SU-DHL-6 (cell line): ENCODE measurements around the gene NUMB.
"Not testable (repeated sequence)": the region's sequence is repeated elsewhere in the genome, so short reads cannot be mapped to it uniquely, and the experiment has no call there.

Experiments
- H2AFZ ChIP-seq: fragments of 200-600 bp; sonication (generic); 2 replicates; pipeline ENCODE4 v1.6.1; 2014; ENCODE audit warnings: low read depth, mild to moderate bottlenecking, moderate library complexity, mixed read lengths, antibody characterized with exemption, low read length; ENCODE audit not compliant: severe bottlenecking
- H3F3A ChIP-seq: fragments of 200-600 bp; shearing (Covaris generic); 2 replicates; pipeline ENCODE4 v1.6.0; 2016; ENCODE audit warnings: antibody characterized with exemption, mild to moderate bottlenecking; ENCODE audit not compliant: insufficient read depth
- H3K27ac ChIP-seq: fragments of 200-600 bp; sonication (generic); 2 replicates; pipeline ENCODE4 v1.5.1; 2016; ENCODE audit warnings: low read depth, mild to moderate bottlenecking, low read length, moderate library complexity, mixed read lengths
- H3K27me3 ChIP-seq: fragments of 200-600 bp; sonication (generic), shearing (Covaris generic); 2 replicates; pipeline ENCODE4 v1.6.0; 2014; ENCODE audit warnings: mild to moderate bottlenecking, low read length
- H3K36me3 ChIP-seq: fragments of 200-600 bp; sonication (generic); 2 replicates; pipeline ENCODE4 v1.6.1; 2014; ENCODE audit warnings: mild to moderate bottlenecking, low read length, mixed read lengths
- H3K4me2 ChIP-seq: fragments of 300-600, 200-600 bp; shearing (Covaris generic), sonication (generic); 2 replicates; pipeline ENCODE4 v1.6.0; 2014; ENCODE audit warnings: low read length, low read depth, mild to moderate bottlenecking; ENCODE audit not compliant: poor library complexity, severe bottlenecking
- H3K4me3 ChIP-seq: fragments of 200-600 bp; sonication (generic); 2 replicates; pipeline ENCODE4 v1.5.1; 2014; ENCODE audit warnings: antibody characterized with exemption, low read length, mild to moderate bottlenecking, mixed read lengths; ENCODE audit not compliant: insufficient read depth, poor library complexity, severe bottlenecking
- H3K79me2 ChIP-seq: fragments of 200-600 bp; sonication (generic); 2 replicates; pipeline ENCODE4 v1.6.1; 2014; ENCODE audit warnings: mild to moderate bottlenecking, low read length, moderate library complexity; ENCODE audit not compliant: insufficient read depth
- H3K9ac ChIP-seq: fragments of 200-600 bp; sonication (generic); 2 replicates; pipeline ENCODE4 v1.7.0; 2014; ENCODE audit warnings: mild to moderate bottlenecking, low read length
- H3K9me2 ChIP-seq: fragments of 200-600 bp; sonication (generic); replicated peaks from 2 replicates; pipeline ENCODE4 v1.6.1; 2014; ENCODE audit warnings: low read length; ENCODE audit not compliant: insufficient read depth
- H3K9me3 ChIP-seq: fragments of 200-600 bp; sonication (generic); 2 replicates; pipeline ENCODE4 v1.6.1; 2014; ENCODE audit warnings: low read length, mixed read lengths; ENCODE audit not compliant: insufficient read depth
- H4K20me1 ChIP-seq: fragments of 200-600 bp; sonication (generic); 2 replicates; pipeline ENCODE4 v1.6.1; 2014; ENCODE audit warnings: low read depth, mild to moderate bottlenecking, antibody characterized with exemption, low read length, moderate library complexity, mixed read lengths
- CTCF ChIP-seq: fragments of 200-600 bp; sonication (generic); IDR thresholded peaks from one replicate; pipeline ENCODE4 v1.5.1; 2017; ENCODE audit warnings: antibody characterized with exemption, mild to moderate bottlenecking, low read length, moderate library complexity; ENCODE audit not compliant: insufficient read depth, poor library complexity, severe bottlenecking
- EZH2phosphoT487 ChIP-seq: fragments of 200-600 bp; sonication (generic), shearing (Covaris generic); conservative IDR thresholded peaks from 2 replicates; pipeline ENCODE4 v1.6.1; 2018; ENCODE audit warnings: mild to moderate bottlenecking, antibody characterized with exemption, low read length, moderate library complexity, mixed read lengths

NUMB gene

GRCh38 chr14:73393375-73393774 is 65.0 kb downstream of the NUMB start:
- no peaks in the 10 kb centered on the region for H3K36me3 ChIP-seq
- H2AFZ ChIP-seq, result no peak overlapping the region

GRCh38 chr14:73392329-73393257 is 65.8 kb downstream of the NUMB start:
- TF ChIP-seq CTCF, result no peak
- no peak for TF ChIP-seq EZH2phosphoT487
- H3K79me2 ChIP-seq, result no peaks in the 10 kb centered on the region
- H2AFZ ChIP-seq, result no peak overlapping the region
- no peaks in the 10 kb centered on the region for H3F3A ChIP-seq
- no peaks in the 10 kb centered on the region for H3K27me3 ChIP-seq
- no peaks in the 10 kb centered on the region for H3K9me3 ChIP-seq
- no peak overlapping the region for H3K4me2 ChIP-seq
- no peaks in the 10 kb centered on the region for H3K9me2 ChIP-seq
- no peak overlapping the region for H3K27ac ChIP-seq
- no peaks in the 10 kb centered on the region for H3K36me3 ChIP-seq
- H4K20me1 ChIP-seq, result no peaks in the 10 kb centered on the region
- no peak overlapping the region for H3K4me3 ChIP-seq
- H3K9ac ChIP-seq, result no peak overlapping the region

More at GRCh38 chr14:73393375-73393774, 65.0 kb downstream of the NUMB start:
- Histone ChIP-seq H3K4me2 (no peak overlapping the region), H3K9me2 (no peaks in the 10 kb centered on the region), H3F3A (no peaks in the 10 kb centered on the region), H3K79me2 (no peaks in the 10 kb centered on the region), H3K27ac (no peak overlapping the region), H3K9ac (no peak overlapping the region), H3K9me3 (no peaks in the 10 kb centered on the region), H3K27me3 (no peaks in the 10 kb centered on the region), H4K20me1 (no peaks in the 10 kb centered on the region), H3K4me3 (no peak overlapping the region)
- TF ChIP-seq CTCF (no peak), EZH2phosphoT487 (no peak)

- not testable (repeated sequence) for H3K4me2 ChIP-seq, H4K20me1 ChIP-seq, H3K9me3 ChIP-seq, H3K79me2 ChIP-seq, H3K27me3 ChIP-seq, H3K27ac ChIP-seq, H3K9ac ChIP-seq, H3K36me3 ChIP-seq, H3K4me3 ChIP-seq, H3K9me2 ChIP-seq, H2AFZ ChIP-seq, H3F3A ChIP-seq
Observed at GRCh38 chr14:73387860-73388259, 70.5 kb downstream of the NUMB start.

GRCh38 chr14:73386342-73386741 is 72.0 kb downstream of the NUMB start:
- Histone ChIP-seq H3K4me3 (no peak overlapping the region), H3K79me2 (no peaks in the 10 kb centered on the region), H3K27me3 (no peaks in the 10 kb centered on the region), H3K27ac (no peak overlapping the region), H4K20me1 (no peaks in the 10 kb centered on the region), H3K9me2 (no peaks in the 10 kb centered on the region), H3F3A (no peaks in the 10 kb centered on the region), H2AFZ (no peak overlapping the region), H3K36me3 (no peaks in the 10 kb centered on the region), H3K4me2 (no peak overlapping the region), H3K9me3 (no peaks in the 10 kb centered on the region), H3K9ac (no peak overlapping the region)
- TF ChIP-seq CTCF (no peak), EZH2phosphoT487 (no peak)

GRCh38 chr14:73385021-73385420 is 73.3 kb downstream of the NUMB start:
- H2AFZ ChIP-seq, H3K36me3 ChIP-seq, H4K20me1 ChIP-seq, H3K27me3 ChIP-seq, H3K79me2 ChIP-seq, H3K4me2 ChIP-seq, H3K4me3 ChIP-seq, H3K9me3 ChIP-seq, H3K9me2 ChIP-seq, H3K27ac ChIP-seq, H3F3A ChIP-seq, H3K9ac ChIP-seq: not testable (repeated sequence)
